Lower leg skin (tissue), 3 donors: ENCODE results near the gene MESD.

ENCODE experiments used
- POLR2A ChIP-seq, 2 donors: fragments of 450-650 bp; IDR thresholded peaks; one replicate each; pipeline ENCODE4 v1.6.1; 2016 to 2017; ENCODE audit warnings: antibody characterized with exemption in 2 of 2, mild to moderate bottlenecking in 1 of 2, moderate library complexity in 1 of 2
- TF ChIP-seq, protein P1 (sequence below), 3 donors: fragments of 450-650 bp; IDR thresholded peaks; one replicate each; pipeline ENCODE4 v1.5.1; 2016; ENCODE audit warnings: antibody characterized with exemption in 3 of 3, mild to moderate bottlenecking in 3 of 3, moderate library complexity in 2 of 3

DNA sequence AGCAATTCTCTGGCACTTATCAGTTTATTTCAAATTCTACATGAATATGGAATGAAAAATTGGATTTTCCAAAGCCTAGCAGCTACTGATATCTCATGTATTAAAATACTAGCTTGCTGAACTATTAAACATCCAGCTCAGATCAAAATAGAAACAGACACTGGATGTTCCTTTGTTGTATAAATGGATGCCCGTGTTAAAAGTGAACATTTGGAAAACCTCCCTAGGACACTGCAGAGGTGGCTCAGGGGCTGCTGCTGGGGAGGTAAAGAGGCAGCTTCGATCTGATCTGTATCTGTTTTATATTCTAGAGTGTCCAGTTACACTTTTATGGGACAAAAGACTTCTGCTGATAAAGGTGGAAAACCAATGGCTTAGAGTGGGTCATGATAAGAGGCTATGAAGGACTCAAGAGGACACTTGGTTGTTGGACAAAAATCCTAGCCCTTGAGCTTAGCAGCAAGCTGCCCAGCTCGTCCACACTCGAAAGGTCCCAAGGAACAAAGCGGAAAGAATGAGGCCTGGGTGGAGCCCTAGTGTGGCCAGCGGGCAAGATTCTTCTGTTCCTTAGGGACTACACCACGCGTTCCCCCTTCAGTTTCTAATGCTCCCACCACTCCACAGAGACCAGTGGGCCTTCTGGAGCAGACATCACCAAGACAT lies 9.9 kb downstream of the MESD start:
- TF ChIP-seq, protein P1, sequence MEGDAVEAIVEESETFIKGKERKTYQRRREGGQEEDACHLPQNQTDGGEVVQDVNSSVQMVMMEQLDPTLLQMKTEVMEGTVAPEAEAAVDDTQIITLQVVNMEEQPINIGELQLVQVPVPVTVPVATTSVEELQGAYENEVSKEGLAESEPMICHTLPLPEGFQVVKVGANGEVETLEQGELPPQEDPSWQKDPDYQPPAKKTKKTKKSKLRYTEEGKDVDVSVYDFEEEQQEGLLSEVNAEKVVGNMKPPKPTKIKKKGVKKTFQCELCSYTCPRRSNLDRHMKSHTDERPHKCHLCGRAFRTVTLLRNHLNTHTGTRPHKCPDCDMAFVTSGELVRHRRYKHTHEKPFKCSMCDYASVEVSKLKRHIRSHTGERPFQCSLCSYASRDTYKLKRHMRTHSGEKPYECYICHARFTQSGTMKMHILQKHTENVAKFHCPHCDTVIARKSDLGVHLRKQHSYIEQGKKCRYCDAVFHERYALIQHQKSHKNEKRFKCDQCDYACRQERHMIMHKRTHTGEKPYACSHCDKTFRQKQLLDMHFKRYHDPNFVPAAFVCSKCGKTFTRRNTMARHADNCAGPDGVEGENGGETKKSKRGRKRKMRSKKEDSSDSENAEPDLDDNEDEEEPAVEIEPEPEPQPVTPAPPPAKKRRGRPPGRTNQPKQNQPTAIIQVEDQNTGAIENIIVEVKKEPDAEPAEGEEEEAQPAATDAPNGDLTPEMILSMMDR (IDR thresholded peaks at IDR 0.05), result no peak
- no peak for TF ChIP-seq POLR2A (IDR thresholded peaks at IDR 0.05)
